GM19328 (cell line): Measurements from ENCODE around the gene TLL2.

ENCODE experiments used
- ATAC-seq: cut with Tn5 transposase; IDR thresholded peaks from one replicate; pipeline ENCODE4 v1.9.1; 2021; ENCODE audit warnings: mild to moderate bottlenecking, moderate library complexity; ENCODE audit not compliant: unreplicated experiment

The TLL2 gene

GRCh38 chr10:96468845-96469244 is 44.9 kb downstream of the TLL2 start:
- no peak for ATAC-seq

GRCh38 chr10:96465599-96465998 is 48.1 kb downstream of the TLL2 start:
- no peak for ATAC-seq

GRCh38 chr10:96463562-96463961 is 50.2 kb downstream of the TLL2 start:
- ATAC-seq = no peak

GRCh38 chr10:96462606-96463151 is 51.0 kb downstream of the TLL2 start:
- ATAC-seq = no peak

- ATAC-seq = no peak
These were observed 53.4 kb downstream of the TLL2 start for GRCh38 chr10:96460316-96460715.

GRCh38 chr10:96457341-96457740 is 56.4 kb downstream of the TLL2 start:
- ATAC-seq = no peak

- no peak for ATAC-seq
These were observed 57.4 kb downstream of the TLL2 start for GRCh38 chr10:96456296-96456840.

- no peak for ATAC-seq
These were observed 59.7 kb downstream of the TLL2 start for GRCh38 chr10:96453856-96454583.

- no peak for ATAC-seq
These were observed 61.1 kb downstream of the TLL2 start for GRCh38 chr10:96452494-96453153.

GRCh38 chr10:96450529-96451207 is 63.1 kb downstream of the TLL2 start:
- no peak for ATAC-seq

GRCh38 chr10:96448558-96448957 is 65.2 kb downstream of the TLL2 start:
- ATAC-seq = no peak

GRCh38 chr10:96448021-96448457 is 65.7 kb downstream of the TLL2 start:
- no peak for ATAC-seq

GRCh38 chr10:96446966-96447596 is 66.6 kb downstream of the TLL2 start:
- no peak for ATAC-seq

- no peak for ATAC-seq
These were observed 71.6 kb downstream of the TLL2 start for GRCh38 chr10:96441987-96442643.

GRCh38 chr10:96441322-96441885 is 72.3 kb downstream of the TLL2 start:
- no peak for ATAC-seq

- no peak for ATAC-seq
These were observed 73.1 kb downstream of the TLL2 start for GRCh38 chr10:96440361-96441292.

- no peak for ATAC-seq
These were observed 74.0 kb downstream of the TLL2 start for GRCh38 chr10:96439725-96440124.

- no peak for ATAC-seq
These were observed 77.7 kb downstream of the TLL2 start for GRCh38 chr10:96436035-96436434.
